ENCODE results near the gene BLTP3A. TPM values are rescaled to one million over a fixed set of nuclear protein-coding genes. Genes with fewer than 3 reads are reported as not detected.
"Not testable (repeated sequence)": the region's sequence is repeated elsewhere in the genome, so short reads cannot be mapped to it uniquely, and the experiment has no call there.

Gene BLTP3A
- polyA plus RNA-seq, 1 of the 3 experiments (the other 2 are of a cell fraction) = 3.1 TPM

DNA sequence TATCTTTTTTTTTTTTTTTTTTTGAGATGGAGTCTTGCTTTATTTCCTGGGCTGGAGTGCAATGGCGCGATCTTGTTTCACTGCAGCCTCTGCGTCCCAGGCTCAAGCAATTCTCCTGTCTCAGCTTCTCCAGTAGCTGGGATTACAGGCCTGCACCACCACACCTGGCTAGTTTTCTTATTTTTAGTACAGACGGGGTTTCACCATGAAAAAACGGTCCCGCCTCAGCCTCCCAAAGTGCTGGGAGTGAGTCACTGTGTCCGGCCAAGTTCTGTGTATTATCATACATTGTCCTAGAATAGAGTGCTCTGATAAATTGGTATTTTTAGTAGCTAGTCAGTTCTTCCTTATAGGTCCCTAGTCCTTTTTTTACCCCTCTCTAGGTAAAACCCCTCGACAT is 31.8 kb upstream of the BLTP3A start:
- Histone ChIP-seq H3K4me3 (ENCODE audit: low read depth in 2 of 2, low read length in 1 of 2) (no peak overlapping the region), H4K20me1 (ENCODE audit: insufficient read depth) (no peaks in the 10 kb centered on the region), H3K36me3 (replicated peaks in 1 of 2; ENCODE audit: control insufficient read depth in 1 of 2, insufficient read depth in 2 of 2, low read length in 1 of 2) (peaks cover 23 to 38% of the 10 kb centered on the region in 2 experiments), H3K9ac (no peak overlapping the region), H3K4me2 (no peak overlapping the region), H3K27ac (ENCODE audit: low read depth in 2 of 2, low read length in 1 of 2) (no peak overlapping the region), H3K9me3 (no peaks in the 10 kb centered on the region), H3K9me2 (no peaks in the 10 kb centered on the region), H3F3A (replicated peaks; ENCODE audit: insufficient read depth) (peaks cover 12% of the 10 kb centered on the region), H3K4me1 (ENCODE audit: control insufficient read depth in 1 of 2, insufficient read depth in 2 of 2, low read depth in 1 of 2, low read length in 1 of 2) (no peaks in the 10 kb centered on the region; a peak in 1 of 4 replicates), H2AFZ (ENCODE audit: low read depth) (no peak overlapping the region), H3K79me2 (ENCODE audit: insufficient read depth) (peaks cover 72% of the 10 kb centered on the region), H3K27me3 (ENCODE audit: insufficient read depth) (no peaks in the 10 kb centered on the region)
- CTCF ChIA-PET = interaction anchor here (0.6 to 1.1 kb wide), 2 partner anchors 25 to 271 kb away, joined by 3 read pairs; no protein-coding TSS in a partner anchor
- 94% methylated on average over 8 of the region's 8 CpGs for WGBS (ENCODE audit: low lambda C conversion rate)
- TF ChIP-seq RAD21 (IDR thresholded peaks at IDR 0.05; ENCODE audit: low read length) (no peak), FOXJ3 (CRISPR knock-in tag; IDR thresholded peaks at IDR 0.05) (no peak), CHD2 (IDR thresholded peaks at IDR 0.05; ENCODE audit: low read length, partially characterized antibody) (no peak), MXI1 (IDR thresholded peaks at IDR 0.05; ENCODE audit: low read depth, low read length) (no peak), NRF1 (IDR thresholded peaks at IDR 0.05; ENCODE audit: low read depth, low read length) (no peak)
- POLR2A ChIA-PET = no interaction called here
- DNase-seq = no peak

DNA sequence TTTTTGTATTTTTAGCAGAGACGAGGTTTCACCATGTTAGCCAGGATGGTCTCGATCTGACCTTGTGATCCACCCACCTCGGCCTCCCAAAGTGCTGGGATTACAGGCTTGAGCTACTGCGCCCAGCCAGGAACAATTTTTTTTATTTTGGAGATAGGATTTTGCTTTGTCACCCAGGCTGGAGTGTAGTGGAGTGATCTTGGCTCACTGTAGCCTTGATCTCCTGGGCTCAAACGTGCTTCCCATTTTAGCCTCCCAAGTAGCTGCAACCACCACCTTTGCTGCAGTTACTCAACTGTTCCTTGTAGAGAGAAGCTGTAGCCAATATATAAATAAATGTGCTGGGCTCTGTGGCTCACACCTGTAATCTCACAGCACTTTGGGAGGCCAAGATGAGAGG is 30.2 kb upstream of the BLTP3A start:
- H3K4me3 ChIP-seq (ENCODE audit: low read depth in 2 of 2, low read length in 1 of 2); POLR2A ChIA-PET; H2AFZ ChIP-seq (ENCODE audit: low read depth); H3K27ac ChIP-seq (ENCODE audit: low read depth in 2 of 2, low read length in 1 of 2); H3K4me2 ChIP-seq; H3K9me3 ChIP-seq; H4K20me1 ChIP-seq (ENCODE audit: insufficient read depth); CTCF ChIA-PET; H3K27me3 ChIP-seq (ENCODE audit: insufficient read depth); H3K4me1 ChIP-seq (ENCODE audit: control insufficient read depth in 1 of 2, insufficient read depth in 2 of 2, low read depth in 1 of 2, low read length in 1 of 2); DNase-seq; H3K9ac ChIP-seq; H3K9me2 ChIP-seq; H3F3A ChIP-seq (replicated peaks; ENCODE audit: insufficient read depth): not testable (repeated sequence)
- WGBS (ENCODE audit: low lambda C conversion rate) = 99% methylated on average over 5 of the region's 5 CpGs
- peaks cover 30 to 47% of the 10 kb centered on the region in 2 experiments for H3K36me3 ChIP-seq (replicated peaks in 1 of 2; ENCODE audit: control insufficient read depth in 1 of 2, insufficient read depth in 2 of 2, low read length in 1 of 2)
- peaks cover 78% of the 10 kb centered on the region for H3K79me2 ChIP-seq (ENCODE audit: insufficient read depth)

DNA sequence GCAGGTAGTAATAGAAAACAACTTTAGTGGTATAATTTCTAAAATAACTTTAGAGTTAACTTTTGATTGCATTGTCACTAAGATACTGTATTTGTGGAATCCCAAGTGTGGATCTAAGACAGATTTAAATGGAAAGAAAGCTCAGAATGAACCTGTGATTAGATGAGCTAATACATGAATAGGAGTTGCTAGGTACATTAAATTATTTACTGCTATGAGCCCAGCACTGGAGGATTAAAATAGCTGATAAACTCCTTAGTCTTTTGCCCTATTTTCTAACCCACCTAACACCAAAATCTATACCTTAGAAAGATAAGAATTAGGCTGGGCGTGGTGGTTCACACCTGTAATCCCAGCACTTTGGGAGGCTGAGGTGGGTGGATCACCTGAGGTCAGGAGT is 23.7 kb upstream of the BLTP3A start:
- Histone ChIP-seq H3K9me3 (no peaks in the 10 kb centered on the region), H3K4me3 (ENCODE audit: low read depth in 2 of 2, low read length in 1 of 2) (no peak overlapping the region), H3K9ac (no peak overlapping the region), H3K4me1 (ENCODE audit: control insufficient read depth in 1 of 2, insufficient read depth in 2 of 2, low read depth in 1 of 2, low read length in 1 of 2) (no peaks in the 10 kb centered on the region), H3K4me2 (no peak overlapping the region), H3K27me3 (ENCODE audit: insufficient read depth) (no peaks in the 10 kb centered on the region), H2AFZ (ENCODE audit: low read depth) (no peak overlapping the region), H3F3A (replicated peaks; ENCODE audit: insufficient read depth) (peaks cover 14% of the 10 kb centered on the region), H3K36me3 (replicated peaks in 1 of 2; ENCODE audit: control insufficient read depth in 1 of 2, insufficient read depth in 2 of 2, low read length in 1 of 2) (peaks cover 55 to 60% of the 10 kb centered on the region in 2 experiments), H3K9me2 (no peaks in the 10 kb centered on the region), H4K20me1 (ENCODE audit: insufficient read depth) (no peaks in the 10 kb centered on the region), H3K79me2 (ENCODE audit: insufficient read depth) (peaks cover 24% of the 10 kb centered on the region), H3K27ac (ENCODE audit: low read depth in 2 of 2, low read length in 1 of 2) (no peak overlapping the region)
- ChIA-PET POLR2A (no interaction called here), CTCF (no interaction called here)
- no peak for TF ChIP-seq TCF12 (IDR thresholded peaks at IDR 0.05)
- TF ChIP-seq CHD2 (IDR thresholded peaks at IDR 0.05; ENCODE audit: low read length, partially characterized antibody) = no peak
- no peak for TF ChIP-seq TEAD4 (IDR thresholded peaks at IDR 0.05; ENCODE audit: borderline replicate concordance, insufficient read depth)
- no peak for TF ChIP-seq SIN3A (IDR thresholded peaks at IDR 0.05; ENCODE audit: borderline replicate concordance, low read depth, low read length)
- TF ChIP-seq, protein P1, sequence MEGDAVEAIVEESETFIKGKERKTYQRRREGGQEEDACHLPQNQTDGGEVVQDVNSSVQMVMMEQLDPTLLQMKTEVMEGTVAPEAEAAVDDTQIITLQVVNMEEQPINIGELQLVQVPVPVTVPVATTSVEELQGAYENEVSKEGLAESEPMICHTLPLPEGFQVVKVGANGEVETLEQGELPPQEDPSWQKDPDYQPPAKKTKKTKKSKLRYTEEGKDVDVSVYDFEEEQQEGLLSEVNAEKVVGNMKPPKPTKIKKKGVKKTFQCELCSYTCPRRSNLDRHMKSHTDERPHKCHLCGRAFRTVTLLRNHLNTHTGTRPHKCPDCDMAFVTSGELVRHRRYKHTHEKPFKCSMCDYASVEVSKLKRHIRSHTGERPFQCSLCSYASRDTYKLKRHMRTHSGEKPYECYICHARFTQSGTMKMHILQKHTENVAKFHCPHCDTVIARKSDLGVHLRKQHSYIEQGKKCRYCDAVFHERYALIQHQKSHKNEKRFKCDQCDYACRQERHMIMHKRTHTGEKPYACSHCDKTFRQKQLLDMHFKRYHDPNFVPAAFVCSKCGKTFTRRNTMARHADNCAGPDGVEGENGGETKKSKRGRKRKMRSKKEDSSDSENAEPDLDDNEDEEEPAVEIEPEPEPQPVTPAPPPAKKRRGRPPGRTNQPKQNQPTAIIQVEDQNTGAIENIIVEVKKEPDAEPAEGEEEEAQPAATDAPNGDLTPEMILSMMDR (IDR thresholded peaks at IDR 0.05) = no peak
- no peak for TF ChIP-seq GABPA (IDR thresholded peaks at IDR 0.05; ENCODE audit: low read depth)
- no peak for TF ChIP-seq MEF2A (IDR thresholded peaks at IDR 0.05; ENCODE audit: borderline replicate concordance, low read depth)
- TF ChIP-seq, protein P2, sequence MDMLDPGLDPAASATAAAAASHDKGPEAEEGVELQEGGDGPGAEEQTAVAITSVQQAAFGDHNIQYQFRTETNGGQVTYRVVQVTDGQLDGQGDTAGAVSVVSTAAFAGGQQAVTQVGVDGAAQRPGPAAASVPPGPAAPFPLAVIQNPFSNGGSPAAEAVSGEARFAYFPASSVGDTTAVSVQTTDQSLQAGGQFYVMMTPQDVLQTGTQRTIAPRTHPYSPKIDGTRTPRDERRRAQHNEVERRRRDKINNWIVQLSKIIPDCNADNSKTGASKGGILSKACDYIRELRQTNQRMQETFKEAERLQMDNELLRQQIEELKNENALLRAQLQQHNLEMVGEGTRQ (IDR thresholded peaks at IDR 0.05; ENCODE audit: borderline replicate concordance, low read depth, low read length) = no peak
- TF ChIP-seq FOSL2 (IDR thresholded peaks at IDR 0.05; ENCODE audit: borderline replicate concordance, low read depth) = no peak
- TF ChIP-seq, protein P3, sequence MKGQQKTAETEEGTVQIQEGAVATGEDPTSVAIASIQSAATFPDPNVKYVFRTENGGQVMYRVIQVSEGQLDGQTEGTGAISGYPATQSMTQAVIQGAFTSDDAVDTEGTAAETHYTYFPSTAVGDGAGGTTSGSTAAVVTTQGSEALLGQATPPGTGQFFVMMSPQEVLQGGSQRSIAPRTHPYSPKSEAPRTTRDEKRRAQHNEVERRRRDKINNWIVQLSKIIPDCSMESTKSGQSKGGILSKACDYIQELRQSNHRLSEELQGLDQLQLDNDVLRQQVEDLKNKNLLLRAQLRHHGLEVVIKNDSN (IDR thresholded peaks at IDR 0.05; ENCODE audit: borderline replicate concordance, low read depth) = no peak
- TF ChIP-seq TAF1 (IDR thresholded peaks at IDR 0.05; ENCODE audit: borderline replicate concordance, low read depth, low read length) = no peak
- TF ChIP-seq RXRA (IDR thresholded peaks at IDR 0.05; ENCODE audit: borderline replicate concordance, low read depth) = no peak
- no peak for TF ChIP-seq YY1 (IDR thresholded peaks at IDR 0.05; ENCODE audit: low read depth)
- TF ChIP-seq EP300 (IDR thresholded peaks at IDR 0.05; ENCODE audit: borderline replicate concordance in 1 of 2, low read depth in 1 of 2, low read length in 1 of 2) = no peak
- TF ChIP-seq MXI1 (IDR thresholded peaks at IDR 0.05; ENCODE audit: low read depth, low read length) = no peak
- no peak for TF ChIP-seq SMC3 (IDR thresholded peaks at IDR 0.05; ENCODE audit: low read depth, low read length)
- no peak for TF ChIP-seq ELF1 (IDR thresholded peaks at IDR 0.05)
- WGBS (ENCODE audit: low lambda C conversion rate) = 89% methylated on average over 1 of the region's 1 CpG
- DNase-seq = no peak
